ENCODE results near the gene U2AF2.

GRCh38 chr19:55720214-55720746 is 65.4 kb downstream of the U2AF2 start:
- TF ChIP-seq CTCF (IDR thresholded peaks at IDR 0.05) (no peak), POLR2A (IDR thresholded peaks at IDR 0.05) (no peak)

All from heart left ventricle (tissue), 13 donors.